ENCODE data around the gene LRRC4C.

DNA sequence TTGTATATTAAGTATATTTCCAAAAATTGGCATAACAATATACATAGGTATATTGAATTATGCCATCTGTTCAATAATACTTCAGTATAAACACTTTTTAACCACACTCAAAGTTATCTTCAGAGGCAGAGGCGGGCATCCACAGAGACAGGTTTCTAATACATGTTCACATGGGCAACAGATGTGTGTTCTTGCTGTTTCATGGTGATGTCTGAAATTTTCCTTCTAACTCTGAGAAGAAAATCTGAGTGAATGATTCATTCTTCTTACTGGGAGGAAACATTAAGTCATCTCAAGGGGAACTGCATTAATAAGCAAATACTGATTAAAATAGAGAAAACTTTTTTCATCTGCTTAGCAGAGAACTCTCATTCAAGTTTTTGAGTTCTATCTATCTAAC, 1074.5 kb downstream of the LRRC4C start:
- TF ChIP-seq POLR2A (IDR thresholded peaks at IDR 0.05): no peak
- TF ChIP-seq, protein P1, sequence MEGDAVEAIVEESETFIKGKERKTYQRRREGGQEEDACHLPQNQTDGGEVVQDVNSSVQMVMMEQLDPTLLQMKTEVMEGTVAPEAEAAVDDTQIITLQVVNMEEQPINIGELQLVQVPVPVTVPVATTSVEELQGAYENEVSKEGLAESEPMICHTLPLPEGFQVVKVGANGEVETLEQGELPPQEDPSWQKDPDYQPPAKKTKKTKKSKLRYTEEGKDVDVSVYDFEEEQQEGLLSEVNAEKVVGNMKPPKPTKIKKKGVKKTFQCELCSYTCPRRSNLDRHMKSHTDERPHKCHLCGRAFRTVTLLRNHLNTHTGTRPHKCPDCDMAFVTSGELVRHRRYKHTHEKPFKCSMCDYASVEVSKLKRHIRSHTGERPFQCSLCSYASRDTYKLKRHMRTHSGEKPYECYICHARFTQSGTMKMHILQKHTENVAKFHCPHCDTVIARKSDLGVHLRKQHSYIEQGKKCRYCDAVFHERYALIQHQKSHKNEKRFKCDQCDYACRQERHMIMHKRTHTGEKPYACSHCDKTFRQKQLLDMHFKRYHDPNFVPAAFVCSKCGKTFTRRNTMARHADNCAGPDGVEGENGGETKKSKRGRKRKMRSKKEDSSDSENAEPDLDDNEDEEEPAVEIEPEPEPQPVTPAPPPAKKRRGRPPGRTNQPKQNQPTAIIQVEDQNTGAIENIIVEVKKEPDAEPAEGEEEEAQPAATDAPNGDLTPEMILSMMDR (IDR thresholded peaks at IDR 0.05): no peak
- no peak for TF ChIP-seq EP300 (IDR thresholded peaks at IDR 0.05)
- no peak for TF ChIP-seq POLR2AphosphoS5 (IDR thresholded peaks at IDR 0.05)

Measured in gastroesophageal sphincter (tissue), 3 donors.